GM21529 (cell line): Measurements from ENCODE around the gene INPP5A.
"Not testable (repeated sequence)": the region's sequence is repeated elsewhere in the genome, so short reads cannot be mapped to it uniquely, and the experiment has no call there.

ENCODE experiments used
- ATAC-seq: cut with Tn5 transposase; IDR thresholded peaks from one replicate; pipeline ENCODE4 v1.9.1; 2021; ENCODE audit not compliant: unreplicated experiment

INPP5A gene

GRCh38 chr10:132562177-132562915 lies 24.8 kb downstream of the INPP5A start:
- no peak for ATAC-seq

DNA sequence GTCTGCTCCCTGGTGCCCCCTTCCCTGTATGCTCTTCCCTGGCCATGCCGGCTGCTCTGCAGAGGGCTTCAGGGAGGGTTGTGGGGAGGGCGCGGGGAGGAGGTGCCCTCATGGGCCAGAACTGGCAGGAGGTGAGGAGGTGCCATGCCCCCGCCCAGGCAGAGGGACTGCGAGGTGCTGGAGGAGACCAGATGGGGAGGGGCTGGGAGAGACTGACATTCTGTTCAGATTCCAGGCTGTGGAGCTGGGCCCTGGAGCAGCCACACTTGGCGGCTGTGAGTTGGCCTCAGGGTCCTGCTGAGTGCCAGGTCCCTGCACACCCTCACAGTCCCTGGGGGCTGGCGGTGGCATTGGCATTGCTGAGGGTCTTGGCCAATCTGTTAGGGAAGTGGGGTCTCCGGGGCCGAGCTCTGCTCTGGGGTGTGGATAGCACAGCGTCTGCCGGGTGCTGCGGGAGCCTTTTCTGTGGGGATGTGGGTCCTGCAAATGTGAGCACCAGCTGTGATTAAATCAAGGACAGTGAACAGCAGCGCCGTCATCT lies 25.4 kb downstream of the INPP5A start:
- no peak for ATAC-seq

GRCh38 chr10:132563485-132564248 lies 26.1 kb downstream of the INPP5A start:
- peak; percentile 87 for ATAC-seq

DNA sequence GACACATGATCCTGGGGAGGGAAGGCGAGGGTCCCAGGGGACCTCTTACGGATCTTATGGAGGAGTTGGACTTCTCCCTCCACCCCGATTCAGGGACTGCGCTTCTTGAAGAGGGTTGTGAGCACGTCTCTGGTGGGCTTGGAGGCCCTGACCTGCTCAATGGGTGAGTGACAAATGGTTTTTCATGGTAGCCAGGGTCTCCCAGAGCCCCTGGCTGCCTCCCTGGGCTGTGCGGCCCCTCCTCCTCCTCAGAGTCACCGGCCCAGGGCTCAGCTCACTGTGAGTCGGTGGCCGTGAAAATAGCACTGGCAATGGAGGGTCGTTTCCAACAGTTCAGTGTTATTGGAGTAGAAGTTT lies 26.6 kb downstream of the INPP5A start:
- no peak for ATAC-seq

- no peak for ATAC-seq
Observed at GRCh38 chr10:132564690-132565089, 27.1 kb downstream of the INPP5A start.

DNA sequence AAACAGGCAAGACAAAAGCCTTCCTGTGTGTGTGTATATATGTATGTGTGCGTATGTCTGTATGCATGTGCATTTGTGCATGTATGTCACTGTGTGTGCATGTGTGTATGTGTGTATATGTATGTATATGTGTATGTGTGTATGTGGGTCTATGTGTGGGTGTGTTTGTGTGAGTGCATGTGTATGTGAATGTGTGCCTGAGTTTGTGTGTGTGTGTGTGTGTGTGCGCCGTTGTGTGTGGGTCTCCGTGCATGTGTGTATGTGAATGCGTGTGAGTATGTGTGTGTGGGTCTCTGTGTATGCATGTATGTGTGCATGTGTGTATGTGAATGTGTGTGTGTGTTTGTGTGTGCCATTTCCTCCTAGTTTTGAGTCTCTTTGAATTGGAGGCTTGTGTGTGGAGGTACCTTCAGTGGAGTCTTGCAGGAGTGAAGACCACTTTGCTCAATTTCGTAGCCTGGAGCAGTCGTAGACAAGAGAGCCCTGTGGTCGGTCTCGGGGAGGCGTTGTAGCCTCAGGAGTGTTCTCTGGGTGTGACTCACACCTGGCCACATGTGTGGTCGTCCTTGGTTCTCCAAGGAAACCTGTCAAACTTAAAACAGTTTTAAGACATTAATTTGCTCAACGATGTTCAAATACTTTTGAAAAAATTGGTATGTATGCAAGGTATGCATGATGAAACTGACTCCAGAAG lies 28.1 kb downstream of the INPP5A start:
- ATAC-seq: no peak

GRCh38 chr10:132566892-132567291 lies 29.3 kb downstream of the INPP5A start:
- no peak for ATAC-seq

DNA sequence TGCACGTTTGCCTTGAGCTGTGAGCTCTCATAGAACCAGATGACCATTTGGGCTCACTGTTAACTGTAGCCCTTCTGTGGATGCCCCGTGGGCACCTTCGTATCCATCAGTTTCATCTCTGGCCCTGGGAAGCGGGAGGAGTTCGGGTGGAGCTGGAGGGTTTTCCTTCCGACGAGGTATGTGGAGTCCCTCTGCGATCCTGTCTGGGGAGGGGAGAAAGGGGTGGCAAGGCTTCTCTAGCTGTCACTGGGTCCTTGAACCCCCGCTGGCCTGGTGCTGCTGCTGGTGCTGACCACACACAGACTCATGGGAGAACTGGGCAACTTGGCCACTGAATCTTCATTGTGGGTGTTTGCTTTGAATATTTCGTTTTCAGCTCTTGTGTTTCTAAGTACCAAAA lies 32.7 kb downstream of the INPP5A start:
- ATAC-seq: no peak

- ATAC-seq: peak; percentile 43
Observed at GRCh38 chr10:132570771-132571649, 33.4 kb downstream of the INPP5A start.

- peak; percentile 75 for ATAC-seq
Observed at GRCh38 chr10:132571650-132572544, 34.3 kb downstream of the INPP5A start.

GRCh38 chr10:132572545-132572937 lies 35.0 kb downstream of the INPP5A start:
- peak; percentile 0 for ATAC-seq

DNA sequence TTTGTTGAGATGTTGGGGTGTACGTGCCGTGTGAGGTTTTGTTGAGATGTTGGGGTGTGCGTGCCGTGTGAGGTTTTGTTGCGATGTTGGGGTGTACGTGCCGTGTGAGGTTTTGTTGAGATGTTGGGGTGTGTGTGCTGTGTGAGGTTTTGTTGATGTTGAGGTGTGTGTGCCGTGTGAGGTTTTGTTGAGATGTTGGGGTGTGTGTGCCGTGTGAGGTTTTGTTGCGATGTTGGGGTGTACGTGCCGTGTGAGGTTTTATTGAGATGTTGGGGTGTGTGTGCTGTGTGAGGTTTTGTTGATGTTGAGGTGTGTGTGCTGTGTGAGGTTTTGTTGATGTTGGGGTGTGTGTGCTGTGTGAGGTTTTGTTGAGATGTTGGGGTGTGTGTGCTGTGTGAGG lies 35.4 kb downstream of the INPP5A start:
- not testable (repeated sequence) for ATAC-seq

DNA sequence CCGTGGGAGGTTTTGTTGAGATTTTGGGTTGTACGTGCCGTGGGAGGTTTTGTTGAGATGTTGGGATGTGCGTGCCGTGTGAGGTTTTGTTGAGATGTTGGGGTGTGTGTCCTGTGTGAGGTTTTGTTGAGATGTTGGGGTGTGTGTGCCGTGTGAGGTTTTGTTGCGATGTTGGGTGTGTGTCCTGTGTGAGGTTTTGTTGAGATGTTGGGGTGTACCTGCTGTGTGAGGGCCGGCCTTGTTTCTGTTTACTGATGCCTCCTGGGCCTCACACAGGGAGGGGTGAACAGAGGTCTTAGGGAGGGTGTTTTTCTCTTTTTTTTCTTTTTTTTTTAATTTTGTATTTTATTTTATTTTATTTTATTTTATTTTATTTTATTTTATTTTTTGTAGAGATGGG lies 36.7 kb downstream of the INPP5A start:
- no peak for ATAC-seq

DNA sequence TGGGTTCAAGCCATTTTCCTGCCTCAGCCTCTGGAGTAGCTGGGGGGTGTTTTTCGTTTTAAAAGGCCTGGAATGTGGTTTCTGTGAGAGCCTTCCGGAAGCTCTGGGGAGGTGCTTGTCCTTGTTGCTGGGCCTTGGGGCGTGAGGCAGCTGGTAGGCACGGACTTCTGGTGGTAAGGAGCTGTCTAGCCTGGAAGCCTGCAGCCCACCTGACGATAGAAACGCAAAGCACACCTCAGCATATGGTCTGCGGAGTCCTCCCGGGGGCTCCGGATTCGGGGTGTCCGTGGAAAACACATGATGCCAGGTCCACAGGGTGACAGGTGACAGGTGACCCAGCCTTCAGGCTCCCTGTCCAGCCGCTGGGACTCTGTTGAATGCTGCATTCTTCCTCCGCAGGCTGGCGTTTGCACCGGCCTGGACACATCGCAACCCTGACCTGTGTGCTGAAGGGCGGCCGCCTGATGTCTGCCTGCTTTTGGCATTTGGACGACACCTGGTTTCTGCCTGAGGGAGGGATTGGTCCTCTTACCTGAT lies 37.3 kb downstream of the INPP5A start:
- ATAC-seq: no peak

GRCh38 chr10:132575320-132576201 lies 38.0 kb downstream of the INPP5A start:
- ATAC-seq: peak; percentile 33

DNA sequence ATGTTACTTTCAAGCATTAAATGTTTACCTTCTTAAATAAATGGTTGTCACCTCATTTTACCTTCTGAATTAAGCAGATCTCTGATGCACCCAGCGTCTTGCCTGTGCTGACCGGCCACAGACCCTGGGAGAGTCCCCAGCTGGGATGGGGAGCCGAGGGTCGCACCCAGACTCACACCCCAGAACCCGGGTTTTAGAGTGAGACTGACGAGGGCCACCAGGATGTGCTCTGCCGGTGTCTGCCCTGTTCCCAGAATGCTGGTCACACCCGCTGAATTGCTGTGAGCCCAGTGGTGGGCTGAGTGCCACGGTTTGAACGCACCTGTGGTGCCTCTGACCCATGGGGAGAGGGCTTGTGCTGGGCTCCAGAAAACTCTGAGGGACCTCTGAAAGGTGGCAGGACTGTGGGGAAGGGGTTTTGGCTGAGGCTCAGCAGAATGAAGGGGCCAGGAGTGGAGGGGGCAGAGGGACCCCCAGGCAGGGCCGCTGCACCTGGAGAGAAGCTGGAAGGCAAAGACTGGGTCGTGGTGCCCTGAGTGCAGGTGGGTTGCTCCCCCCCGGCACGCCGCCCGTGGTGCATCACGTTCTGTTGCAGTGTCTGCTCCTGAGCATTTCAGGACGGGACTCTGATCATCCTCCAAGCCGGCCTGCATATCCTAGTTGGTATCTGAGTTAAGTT lies 39.2 kb downstream of the INPP5A start:
- ATAC-seq: no peak

DNA sequence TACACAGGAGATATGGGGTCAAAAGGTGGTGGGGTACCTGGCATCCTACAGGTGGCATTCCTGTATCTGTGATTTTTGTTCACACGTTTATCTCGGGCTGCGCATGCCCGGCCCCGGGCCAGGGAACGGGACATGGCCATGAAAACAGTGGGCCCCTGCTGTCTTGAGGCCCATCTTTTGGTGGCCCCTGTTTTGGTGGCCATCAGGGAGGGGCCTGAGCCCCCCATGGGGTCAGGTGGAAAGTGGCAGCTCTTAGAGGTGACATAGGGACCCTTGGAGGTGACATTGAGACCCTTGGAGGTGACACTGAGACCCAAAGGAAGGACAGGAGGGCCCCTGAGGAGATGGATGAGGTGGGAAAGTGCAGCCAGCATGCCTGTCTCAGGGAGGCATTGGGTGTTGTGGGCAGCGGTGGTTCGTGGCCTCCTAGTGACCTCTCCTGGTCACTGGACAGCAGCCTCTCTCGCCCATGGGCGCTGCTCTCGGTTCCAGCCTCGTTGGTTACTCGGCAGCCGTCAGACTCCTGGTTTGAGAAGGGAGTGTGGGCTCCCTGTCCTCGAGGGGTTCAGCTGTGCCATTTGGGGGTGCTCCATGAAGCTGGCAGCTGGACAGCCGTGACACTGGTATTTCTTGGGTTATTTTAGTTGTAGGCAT lies 39.9 kb downstream of the INPP5A start:
- no peak for ATAC-seq
